ENCODE results near the gene CLK3.
"Not testable (repeated sequence)": the region's sequence is repeated elsewhere in the genome, so short reads cannot be mapped to it uniquely, and the experiment has no call there.

Gene CLK3

DNA sequence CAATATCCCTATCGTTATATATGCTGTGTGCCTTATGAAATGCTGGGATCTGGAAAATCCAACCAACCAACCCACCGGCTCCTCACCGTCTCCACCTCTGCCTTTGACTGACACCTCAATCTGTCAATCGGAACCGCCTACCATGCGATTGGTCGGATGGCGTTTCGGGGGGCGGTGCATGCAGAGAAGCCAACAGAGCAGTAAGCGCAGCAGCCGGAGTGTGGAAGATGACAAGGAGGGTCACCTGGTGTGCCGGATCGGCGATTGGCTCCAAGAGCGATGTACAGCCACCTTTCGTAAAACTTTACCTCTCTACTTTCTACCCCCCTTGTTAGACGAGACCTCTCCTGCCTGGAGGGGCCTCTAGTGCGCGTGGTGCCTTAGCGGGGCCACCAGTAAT, 6.3 kb downstream of the CLK3 start:
- no peak for DNase-seq

DNA sequence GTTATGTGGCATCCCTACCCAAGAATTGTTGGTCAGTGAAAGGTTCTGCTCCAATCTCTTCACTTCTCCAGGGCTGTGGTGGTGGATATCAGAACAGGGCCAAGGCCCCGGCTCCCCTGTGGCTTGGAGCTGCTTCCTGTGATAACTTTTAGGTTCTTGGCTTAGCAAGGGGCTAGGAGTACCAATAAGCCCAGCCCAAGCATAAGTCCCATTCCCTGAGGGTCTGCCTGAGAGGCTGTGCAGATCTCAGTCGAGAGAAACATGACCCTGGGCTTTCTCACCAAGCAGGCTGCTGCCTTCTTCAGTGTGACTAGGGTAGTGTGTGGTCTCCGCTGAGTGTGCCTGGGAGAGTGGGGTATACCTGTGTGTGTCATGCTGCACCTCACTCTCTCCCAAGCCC, 7.1 kb downstream of the CLK3 start:
- no peak for DNase-seq

DNA sequence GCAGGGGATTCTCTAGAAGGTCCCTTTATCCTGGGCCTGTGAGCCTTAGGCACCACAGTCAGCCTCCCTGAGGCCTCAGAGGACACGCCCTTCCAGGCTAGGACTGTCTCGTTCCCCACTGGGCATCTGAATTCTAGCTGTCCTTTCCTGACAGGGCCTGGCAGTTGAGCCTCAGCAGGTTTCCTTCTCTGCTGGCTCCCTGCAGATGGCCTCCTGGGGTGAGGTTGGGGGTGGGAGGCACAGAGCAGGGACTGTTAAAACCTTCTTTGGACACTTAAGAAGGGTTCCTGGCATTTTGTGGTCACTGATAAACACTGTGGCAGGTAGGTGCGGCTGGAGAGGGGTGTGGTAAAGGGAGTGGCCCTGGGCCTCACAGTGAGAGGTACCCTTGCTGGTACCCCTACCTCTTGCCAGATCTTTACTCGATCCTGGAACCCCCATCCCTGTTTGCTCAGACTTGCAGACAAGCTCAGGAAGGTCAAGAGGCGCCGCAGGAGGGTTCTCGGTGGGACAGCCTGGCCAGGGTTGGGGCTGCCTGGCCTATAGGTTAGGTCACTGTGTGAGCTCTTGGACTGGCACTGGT, 8.5 kb downstream of the CLK3 start:
- no peak for DNase-seq

DNA sequence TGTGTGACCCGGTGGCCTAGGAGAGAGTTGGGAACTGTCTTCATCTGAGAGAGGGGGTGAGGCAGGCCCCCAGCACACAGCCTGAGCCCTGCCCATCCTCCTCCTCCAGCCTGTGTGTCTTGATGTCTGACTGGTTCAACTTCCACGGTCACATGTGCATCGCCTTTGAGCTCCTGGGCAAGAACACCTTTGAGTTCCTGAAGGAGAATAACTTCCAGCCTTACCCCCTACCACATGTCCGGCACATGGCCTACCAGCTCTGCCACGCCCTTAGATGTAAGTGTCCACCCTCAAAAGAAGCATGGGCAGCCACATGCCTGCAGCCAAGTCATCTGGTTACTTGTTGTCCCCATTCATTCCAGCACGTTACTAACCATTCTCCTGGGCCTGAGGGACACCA, 10.1 kb downstream of the CLK3 start:
- no peak for DNase-seq

DNA sequence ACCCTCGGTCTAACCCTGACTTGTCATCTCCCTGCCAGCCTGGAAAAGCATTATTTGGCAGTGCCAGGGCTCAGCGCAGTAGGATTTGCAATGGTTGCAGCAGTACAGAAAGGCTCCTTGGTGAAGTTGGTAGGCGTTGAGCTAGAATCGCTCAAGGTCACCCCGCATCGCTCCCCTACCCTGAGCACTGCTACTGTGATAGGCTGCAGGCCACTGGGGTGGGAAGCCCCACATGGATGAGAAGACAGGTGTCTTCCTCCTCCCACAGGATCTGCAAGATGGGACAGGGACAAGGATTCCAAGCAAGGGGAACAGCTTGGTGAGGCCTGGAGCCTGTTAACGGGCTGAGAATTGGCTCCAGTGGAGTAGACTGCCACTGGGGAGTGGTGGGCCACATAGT, 10.7 kb downstream of the CLK3 start:
- DNase-seq: no peak

DNA sequence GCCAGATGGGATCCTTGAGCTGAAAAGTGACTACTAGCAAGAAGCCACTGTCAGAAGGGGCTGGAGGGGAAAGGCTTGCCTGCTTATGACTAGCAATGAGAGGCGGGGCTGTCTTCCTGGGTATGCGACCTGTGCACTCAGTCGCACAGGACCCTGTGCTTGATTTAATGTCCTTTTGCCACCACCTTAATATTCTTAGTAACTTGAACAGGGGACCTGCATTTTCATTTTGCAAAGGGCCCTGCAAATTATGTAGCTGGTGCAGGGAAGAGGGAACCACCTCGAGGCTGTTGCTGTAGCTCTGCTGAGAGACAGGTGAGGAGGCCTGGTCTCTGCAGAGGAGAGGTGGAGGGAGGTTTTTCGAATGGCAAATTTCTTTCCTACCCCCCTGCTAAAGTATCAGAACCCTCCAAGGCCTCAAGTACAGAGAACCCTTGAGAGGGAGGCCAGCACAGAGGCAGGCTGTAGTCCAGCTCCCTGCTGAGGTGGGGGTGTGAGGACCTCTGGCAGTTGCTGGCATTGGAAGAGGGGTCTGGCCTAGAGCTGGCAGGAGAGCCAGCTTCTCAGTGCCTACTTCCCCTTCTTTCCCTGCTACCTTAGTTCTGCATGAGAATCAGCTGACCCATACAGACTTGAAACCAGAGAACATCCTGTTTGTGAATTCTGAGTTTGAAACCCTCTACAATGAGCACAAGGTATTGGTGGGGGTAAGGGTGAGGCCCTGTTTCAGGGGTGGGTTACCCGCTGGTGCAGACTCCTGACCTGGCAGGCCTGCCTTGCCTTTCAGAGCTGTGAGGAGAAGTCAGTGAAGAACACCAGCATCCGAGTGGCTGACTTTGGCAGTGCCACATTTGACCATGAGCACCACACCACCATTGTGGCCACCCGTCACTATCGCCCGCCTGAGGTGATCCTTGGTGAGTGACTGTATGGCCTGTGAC, 11.4 kb downstream of the CLK3 start:
- DNase-seq: no peak

DNA sequence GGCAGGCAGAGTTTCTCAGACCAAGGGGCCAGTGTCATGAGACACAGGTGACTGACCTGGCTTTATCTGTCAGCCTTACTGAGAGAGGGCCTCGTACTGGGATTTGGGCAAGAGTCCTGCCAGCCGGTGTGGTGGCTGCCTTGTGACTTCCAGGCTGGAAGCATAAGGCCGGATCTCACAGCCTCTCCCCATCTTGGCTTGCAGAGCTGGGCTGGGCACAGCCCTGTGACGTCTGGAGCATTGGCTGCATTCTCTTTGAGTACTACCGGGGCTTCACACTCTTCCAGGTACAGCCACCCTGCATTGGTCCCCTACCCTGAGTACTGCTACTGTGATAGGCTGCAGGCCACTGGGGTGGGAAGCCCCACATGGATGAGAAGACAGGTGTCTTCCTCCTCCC, 12.1 kb downstream of the CLK3 start:
- DNase-seq: no peak

DNA sequence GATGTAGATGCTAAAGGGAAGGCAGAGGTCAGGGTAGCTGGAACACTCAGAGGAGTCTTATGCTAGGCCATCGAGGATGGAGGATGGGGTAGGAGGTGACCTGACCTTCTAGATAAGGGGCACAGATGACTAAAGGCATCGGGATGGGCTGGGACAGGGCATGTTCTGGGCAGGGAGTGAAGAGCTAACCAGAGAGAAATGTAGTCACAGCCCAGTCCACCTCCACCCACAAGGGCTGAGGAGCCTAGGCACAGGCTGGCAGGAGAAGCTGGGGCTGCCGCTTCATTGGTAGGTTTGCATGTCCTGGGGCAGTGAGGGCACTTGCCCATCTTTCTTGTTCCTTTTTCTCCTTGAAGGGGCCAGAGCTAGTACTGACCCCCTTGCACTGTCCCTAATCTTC, 12.6 kb downstream of the CLK3 start:
- no peak for DNase-seq

DNA sequence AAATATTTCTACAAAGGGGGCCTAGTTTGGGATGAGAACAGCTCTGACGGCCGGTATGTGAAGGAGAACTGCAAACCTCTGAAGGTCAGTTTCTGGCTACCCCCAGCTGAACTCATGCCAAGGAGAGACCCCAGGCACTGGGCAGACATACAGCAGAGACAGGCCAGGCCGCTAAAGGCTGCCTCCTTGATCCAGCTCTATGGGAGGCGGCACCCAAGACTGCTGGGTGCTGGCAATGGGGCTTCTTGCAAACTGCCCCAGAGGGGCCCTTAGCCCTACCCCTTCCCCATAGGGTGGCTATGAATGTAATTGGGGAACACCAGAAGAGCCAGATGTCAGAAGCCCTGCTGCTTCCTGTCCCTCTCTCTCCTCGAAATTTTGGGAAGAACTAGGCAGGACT, 13.3 kb downstream of the CLK3 start:
- no peak for DNase-seq

DNA sequence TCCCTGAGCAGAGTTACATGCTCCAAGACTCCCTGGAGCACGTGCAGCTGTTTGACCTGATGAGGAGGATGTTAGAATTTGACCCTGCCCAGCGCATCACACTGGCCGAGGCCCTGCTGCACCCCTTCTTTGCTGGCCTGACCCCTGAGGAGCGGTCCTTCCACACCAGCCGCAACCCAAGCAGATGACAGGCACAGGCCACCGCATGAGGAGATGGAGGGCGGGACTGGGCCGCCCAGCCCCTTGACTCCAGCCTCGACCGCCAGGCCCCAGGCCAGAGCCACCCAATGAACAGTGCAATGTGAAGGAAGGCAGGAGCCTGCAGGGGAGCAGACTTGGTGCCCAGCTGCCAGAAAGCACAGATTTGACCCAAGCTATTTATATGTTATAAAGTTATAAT, 14.1 kb downstream of the CLK3 start:
- not testable (repeated sequence) for DNase-seq

DNA sequence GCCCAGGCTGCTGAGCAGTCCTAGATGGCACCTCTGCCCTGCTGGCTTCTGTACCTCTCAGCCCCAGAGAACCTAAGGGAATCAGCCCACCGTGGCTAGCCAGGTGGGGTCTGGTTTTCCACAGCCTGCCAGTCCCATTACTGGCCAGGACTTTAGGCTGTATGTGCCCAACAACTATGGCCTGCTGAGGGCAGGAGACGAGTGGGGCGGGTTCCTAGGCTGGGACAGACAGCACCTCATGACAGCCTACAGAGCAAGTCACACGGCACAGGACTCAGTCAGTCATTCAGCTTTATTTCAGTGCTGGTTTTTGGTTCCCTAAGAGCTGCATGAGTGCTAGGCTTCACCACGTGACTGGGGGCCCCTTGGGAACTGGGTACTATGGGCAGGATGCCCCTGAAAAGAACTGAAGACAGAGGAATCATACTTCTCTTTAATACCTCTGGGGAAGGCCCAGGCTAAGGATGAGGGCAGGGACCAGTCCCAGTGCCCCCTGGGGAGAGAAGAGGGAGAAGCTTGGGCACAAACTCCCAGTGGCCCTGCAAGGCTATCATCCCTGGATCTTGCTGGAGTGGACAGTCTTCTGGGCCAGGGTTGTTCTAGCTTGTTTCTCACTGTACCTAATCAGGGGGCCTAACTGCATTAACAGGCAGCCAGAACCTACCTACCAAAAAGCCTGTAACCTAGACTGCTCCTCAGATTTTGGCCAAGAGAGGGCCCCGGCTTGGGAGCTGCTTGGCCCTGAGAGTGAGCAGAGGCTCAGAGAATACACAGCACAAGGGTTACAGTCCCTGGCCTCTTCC, 14.8 kb downstream of the CLK3 start:
- DNase-seq: no peak

DNA sequence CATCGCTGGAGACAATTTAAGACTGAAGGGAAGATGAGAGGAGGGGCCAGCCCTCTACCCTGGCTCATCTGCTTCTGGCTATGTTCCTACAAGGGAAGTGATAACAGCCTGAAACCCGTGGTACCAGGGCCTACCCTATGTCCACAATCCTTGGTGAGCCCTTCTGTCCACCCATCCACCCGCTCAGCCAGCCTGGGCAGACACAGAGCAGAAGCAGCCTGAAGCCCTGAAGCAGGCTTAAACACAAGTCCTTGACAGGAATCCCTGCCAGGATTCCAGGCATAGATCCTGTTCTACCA, 15.4 kb downstream of the CLK3 start:
- no peak for DNase-seq

DNA sequence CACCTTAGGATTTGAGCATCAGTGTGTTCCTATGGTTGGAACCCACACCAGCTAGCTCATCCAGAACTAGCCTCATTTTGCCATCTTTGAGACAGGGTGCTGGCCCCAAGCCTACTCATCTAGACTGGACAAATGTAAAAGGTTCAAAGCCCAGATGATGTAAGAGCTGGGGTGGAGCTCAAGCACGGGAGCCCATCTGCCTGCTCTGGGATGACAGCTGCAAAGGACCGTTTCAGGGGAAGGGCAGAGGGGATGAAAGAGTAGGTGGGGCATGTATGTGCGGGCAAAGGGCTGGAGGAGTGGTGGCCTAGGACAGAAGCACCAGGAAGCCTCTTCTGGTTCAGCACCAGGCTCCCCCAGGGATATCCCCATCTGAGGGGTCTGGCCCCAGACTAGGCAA, 15.8 kb downstream of the CLK3 start:
- DNase-seq: no peak

DNA sequence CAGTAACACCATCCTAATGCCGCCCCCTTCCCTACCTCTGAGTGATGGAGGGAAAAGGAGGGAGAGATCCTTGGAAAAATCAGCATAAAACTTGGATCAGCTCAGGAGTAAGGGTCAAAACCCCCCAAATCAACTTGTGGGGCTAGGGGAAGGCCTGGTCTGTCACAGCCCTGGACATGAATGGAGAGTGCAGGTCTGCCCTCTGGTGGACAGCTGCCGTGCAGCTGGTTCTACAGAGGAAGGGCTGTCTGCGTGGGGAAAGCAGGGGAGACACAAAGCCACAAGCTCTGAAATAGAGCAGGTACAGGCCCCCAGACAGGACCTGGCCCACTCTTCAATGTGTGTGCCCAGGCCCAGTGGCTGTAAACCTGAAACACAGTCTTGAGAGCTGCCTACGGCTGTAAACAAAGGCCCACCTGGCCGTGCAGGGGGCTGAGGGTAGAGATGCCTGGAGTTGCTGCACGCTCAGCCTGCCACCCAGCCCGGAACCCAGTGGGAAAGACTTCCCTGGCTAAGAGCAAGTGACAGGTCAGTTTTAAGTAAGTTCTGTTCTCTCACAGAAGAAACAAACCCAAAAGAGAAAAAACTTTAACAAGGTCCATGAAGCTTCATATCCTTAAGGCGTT, 16.4 kb downstream of the CLK3 start:
- DNase-seq: no peak

DNA sequence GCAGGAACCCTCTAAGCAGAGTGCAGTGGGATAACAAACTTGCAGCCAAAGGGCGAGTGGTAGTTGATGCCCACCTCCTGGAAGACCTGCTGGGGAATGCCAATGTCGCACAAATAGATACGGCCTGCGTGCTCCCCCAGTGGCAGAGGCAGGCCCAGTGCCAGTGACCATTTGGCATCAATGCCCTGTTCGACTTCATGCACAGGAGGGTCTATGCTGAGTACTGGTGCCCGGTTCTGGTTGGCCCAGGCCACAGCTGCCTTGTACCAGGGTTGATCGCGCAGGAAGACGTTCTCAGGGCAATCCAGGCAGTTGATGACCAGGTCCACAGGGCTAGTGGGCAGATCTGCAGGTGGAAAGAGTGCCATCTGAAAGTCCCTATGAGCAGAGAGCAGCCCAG, 17.0 kb downstream of the CLK3 start:
- DNase-seq: no peak

DNA sequence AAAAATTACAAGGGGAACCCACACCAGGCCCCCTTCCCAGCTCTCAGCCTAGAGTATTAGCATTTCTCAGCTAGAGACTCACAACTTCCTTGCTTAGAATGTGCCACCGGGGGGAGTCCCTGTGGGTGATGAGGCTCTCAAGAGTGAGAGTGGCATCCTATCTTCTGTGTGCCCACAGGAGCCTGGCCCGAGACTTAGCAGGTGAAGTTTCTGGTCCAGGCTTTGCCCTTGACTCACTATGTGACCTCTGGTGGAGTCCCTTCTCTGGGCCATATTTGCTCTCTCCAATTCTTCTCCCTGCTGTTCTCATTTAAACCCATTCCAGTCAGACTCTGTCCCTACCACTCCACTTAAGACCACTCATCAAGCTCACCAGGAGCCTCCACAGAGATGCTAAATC, 18.1 kb downstream of the CLK3 start:
- DNase-seq: no peak

DNA sequence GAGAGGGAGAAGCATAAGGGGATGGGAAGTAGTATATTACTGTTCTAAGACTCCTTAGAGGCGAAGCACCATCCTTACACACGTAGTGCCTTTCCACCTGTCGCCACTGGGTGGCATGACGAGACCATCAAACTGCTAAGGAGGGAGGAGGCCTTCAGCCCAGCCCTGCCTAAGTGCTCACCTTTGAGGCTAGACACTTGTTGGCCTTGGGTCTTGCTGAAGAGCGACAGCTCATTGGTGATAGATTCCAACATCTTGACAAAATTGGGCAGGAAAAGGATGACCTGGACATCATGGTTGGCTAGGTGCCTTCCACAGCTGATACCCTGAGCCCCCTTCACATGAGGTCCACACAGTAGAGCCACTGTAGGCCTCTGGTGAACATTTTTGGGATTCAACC, 19.6 kb downstream of the CLK3 start:
- DNase-seq: no peak

DNA sequence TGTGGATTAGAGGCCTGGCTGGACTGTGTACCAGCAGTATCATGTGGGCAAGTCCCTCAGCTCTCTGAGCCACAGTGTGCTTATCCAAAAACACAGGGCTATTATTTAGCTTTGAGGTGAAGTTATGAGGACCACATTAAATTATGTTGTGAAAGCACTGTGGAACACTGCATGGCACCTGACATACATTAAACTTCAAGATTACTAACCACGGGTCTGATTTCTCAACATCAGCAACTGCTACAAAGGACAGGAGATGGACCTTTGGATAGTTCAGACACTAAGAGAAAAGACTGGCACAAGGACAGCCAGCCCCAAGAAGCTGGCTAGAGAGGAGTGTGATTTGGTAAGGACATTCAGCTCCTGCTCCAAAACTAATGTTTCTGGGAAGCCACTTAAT, 21.3 kb downstream of the CLK3 start:
- DNase-seq: no peak

DNA sequence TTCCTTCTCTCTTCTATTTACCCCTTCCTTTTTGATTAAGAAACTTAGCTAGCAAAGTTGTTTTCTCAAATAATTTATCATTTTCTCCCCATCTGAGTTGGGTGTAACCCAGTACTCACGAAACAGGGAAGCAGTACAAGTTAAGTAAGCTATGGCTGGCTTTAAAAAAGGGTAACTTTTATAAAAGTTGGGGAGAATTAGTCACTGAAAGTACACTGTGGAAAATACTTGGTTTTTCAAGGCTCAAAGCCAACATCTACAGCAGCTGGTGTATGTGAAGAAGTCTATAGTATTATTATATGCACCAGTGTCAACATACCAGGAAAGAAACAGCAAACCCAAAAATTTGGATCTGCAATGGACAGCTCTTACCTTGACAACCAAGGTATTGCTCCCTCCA, 25.5 kb downstream of the CLK3 start:
- no peak for DNase-seq

DNA sequence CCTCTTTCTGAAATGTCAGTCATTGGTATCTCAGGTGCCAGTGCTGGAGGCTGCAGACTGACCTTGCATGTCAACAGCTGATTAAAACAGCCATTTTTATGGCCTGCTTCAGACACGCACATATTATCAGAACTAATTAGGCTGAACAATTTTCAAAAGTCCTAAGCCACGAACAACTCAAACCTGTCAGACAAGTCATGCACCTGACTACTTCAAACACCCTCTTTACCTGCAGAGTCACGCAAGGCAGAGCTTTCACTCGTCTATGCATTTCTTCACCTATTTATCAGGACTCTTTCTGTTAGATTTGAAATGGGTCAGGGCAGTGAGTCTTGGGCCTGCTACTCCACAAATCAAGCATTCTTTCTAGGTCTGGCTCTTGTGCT, 26.7 kb downstream of the CLK3 start:
- peak; percentile 88 for DNase-seq

DNA sequence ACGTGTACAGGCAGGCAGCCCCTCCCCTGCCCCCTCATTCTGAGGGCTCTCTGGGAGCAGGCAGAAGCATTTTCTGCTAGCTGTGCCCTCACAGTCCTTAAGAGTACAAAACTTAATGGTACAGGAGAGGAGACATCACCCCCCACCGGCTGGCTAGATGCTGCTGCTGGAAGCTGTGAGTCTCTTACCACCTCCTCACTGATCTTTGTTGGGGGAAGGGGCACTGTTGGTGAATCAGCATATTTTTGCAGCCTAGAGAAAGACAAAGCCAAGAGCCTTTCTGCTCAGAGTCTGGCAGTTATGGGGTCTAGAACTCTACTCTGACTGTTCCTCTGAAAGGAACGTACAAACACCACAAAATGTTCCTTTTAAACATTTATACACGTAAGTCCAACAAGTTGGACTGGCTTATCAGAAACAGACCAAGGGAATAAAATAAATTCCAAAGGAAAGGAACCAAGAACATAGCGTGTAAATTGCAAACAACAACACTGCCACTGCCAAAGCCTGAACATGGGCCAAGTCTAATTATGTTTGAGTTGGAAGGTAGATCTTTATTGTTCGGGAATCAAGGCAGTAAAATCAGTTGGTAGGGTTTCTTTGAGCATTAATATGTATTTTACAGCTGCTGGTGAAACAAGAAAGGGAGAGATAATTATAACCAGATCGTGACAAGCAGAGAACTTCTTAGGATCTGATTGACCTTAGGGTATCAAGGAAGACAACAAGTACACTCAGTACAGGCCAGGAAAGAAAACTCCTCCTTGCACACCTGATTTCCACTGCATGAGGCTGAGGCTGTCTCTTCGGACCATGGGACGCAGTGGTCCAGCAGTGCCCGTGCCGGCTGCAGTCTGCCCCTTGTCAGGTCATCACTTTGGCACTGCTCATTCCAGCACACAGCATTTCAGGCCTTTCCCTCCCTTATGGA, 27.4 kb downstream of the CLK3 start:
- no peak for DNase-seq

DNA sequence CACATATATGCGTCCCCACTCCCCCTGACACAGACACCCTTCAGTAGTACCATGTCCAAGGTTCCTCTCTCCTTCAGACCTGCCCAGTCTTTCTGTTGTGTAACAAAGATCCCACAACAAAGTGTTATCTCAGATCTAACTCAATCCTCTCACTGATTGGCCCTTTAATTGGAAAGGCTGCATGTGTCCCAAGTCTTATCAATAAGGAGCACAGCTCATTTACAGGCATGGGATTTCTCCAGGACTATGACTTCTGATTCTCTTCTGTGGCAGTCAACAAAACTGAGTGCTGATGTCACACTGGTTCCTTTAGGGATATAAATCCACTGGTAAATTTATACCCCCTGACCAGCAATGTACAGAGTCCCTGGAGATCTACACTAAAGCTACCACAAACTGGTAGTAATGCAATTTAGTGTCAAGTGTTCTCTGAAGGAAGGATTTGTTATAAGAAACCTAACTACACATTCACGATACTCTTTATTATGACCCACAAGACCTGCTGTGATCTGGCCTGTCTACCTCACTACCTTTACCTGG, 28.1 kb downstream of the CLK3 start:
- DNase-seq: no peak

All from DMS153 (cell line).